GM19238 (cell line): ENCODE results near the gene GTF3C5.

Experiments
- DNase-seq: peaks from one replicate; pipeline ENCODE4 v3.0.0; 2011; ENCODE audit warnings: low spot score; ENCODE audit not compliant: insufficient read length

GTF3C5 gene

GRCh38 chr9:133106511-133107244 is 75.9 kb downstream of the GTF3C5 start:
- DNase-seq: no peak

- DNase-seq: no peak
Measured at GRCh38 chr9:133107245-133107722, 76.5 kb downstream of the GTF3C5 start.
